GM19025 (cell line): ENCODE results near the gene MPO.

Experiments used
- ATAC-seq: cut with Tn5 transposase; IDR thresholded peaks from one replicate; pipeline ENCODE4 v1.9.1; 2021; ENCODE audit warnings: mild to moderate bottlenecking, low read depth, moderate library complexity; ENCODE audit not compliant: unreplicated experiment

Gene MPO

DNA sequence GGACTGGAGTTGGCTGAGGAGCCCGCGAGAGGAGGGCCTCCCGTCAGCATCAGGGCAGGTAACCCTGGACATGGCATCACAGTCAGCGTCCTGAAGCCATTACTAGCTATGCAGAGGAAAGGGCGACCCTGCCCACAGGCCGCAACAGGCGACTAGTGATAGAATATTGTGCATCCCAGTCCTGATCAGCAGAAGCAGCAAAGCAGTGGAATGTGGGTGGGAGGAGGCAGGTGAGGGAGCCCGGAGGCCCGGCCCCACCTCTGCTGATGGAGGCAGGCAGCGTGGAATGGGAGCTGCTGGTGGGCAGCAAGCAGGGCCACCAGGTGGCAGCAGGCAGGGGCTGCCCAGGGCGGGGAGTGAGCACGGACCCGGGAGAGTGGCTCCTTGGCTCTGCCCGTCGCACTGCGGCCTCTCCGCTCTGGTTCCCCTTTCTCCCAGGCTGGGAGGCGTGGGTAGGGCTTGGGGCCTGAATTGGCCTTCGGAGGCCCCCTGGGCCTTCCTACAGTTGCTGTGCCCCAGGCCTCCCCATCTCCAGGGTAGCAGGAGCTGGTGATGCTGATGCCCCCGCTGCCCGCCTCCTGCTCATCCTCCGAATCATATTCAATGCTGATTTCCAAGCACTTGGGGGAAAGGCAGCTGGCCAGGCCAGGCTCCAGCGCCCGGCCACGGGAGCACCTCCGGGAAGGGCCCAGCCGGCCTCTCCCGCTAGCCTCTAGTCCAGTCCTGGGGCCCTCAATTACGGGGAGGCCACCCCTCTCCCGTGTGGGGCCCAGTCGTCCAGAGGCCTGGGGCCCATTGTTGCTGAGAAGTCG lies 27.6 kb upstream of the MPO start:
- ATAC-seq = no peak

DNA sequence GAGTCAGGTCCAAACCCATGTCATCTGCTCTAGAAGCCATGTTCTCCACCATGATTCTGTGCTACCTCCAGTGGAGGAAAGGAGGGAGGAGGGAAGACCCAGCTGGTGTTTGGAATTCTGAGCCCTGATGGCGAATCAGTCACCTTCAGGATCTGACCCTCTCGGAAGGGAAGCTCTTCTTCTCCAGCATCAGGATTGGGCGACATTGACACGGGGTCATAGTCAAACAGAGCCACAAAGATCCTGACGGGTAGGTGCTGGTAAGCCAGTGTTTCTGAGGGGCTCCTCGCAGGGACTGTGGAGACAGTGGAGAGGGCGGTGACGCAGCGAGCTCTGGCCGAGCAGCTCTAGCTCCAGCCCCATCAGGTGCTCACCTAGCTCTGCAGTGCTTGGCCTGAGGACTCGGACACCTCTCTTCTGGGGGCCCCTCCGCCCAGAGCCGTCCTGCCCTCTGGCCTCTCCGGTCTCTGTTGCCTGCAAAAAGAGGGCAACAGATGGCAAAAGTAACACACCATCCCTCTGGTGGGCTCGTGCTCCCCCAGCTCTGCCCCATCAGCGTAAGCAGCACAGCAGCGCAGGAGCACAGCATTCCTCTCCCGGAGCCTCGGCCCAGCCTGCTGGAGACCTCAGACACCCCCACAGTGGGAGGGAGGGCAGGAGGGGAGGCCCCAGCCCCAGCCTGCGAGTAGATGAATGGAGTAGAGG lies 26.9 kb upstream of the MPO start:
- no peak for ATAC-seq

DNA sequence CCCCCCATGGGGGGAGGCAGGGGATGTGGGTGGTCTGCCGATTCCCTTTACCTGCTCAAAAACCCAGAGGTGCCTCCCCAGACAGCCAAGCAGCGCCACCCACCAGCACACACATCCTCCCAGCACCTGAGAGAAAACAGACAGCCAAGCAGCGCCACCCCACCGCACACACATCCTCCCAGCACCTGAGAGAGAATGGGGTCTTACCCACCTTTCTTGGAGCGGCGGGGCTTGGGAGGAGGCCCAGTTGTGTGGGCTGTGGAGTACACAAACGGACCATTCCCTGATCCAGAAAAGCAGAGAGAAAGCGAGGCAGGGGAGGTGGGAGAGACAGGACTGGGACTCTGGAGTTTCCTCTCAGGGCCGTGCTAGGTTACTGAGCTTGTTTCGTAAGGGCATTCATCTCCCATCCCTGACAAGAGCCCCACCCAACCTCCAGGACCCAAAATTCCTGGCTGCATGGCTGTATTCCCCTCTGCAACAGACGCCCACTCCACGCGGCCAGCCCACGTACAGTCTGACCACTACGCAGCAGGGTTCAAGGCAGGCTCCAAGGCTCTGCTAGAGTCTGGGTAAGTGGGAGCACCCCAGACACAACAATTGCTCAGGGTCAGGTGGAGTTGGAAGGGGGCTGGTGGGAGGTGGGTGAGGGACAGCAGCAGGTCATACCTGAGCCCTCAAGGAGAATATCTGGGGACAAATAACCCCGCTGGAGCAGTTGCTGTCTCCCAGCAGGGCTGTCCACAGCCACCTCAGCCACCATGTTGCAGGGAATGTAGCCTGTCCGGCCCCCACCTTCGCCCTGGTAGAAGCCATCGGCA lies 25.6 kb upstream of the MPO start:
- no peak for ATAC-seq

- ATAC-seq = no peak
These were observed 24.9 kb upstream of the MPO start for GRCh38 chr17:58305626-58306025.

GRCh38 chr17:58304750-58305486 lies 24.2 kb upstream of the MPO start:
- ATAC-seq = no peak

DNA sequence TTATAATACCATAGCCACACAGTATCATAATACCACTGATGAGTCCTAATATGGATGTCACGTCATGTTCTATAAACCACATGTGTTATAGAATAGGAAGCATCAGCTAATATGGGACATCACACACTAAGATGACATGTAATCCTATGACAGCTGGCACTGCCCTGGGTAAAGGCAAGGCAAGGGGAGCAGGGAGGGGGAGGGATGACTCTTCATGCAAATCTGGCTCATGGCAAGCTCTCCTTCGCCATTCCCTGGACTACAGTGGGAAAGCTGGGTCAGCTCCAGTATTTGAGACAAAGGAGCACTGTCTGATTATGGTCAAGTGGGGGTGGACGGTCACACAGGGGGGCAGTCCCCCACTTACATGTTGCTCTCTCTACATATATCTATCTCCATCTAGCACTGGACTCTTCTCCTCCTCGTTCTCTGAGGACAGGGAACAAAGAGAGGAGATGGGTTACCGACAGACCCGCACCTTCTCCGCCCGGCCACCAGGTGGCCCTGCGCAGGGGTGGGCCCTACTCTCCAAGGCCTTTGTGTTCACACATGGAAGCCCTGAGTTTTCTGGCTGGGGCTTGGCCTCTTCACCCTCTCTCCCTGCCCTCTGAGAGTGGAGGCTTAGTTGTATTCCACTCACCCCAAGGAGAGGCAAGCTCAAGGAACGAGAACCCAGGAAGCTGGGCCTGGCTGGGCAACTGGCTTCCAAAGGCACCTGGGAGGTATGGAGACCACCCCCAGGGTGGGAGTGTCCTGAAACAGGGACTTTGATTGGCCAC lies 23.4 kb upstream of the MPO start:
- no peak for ATAC-seq

DNA sequence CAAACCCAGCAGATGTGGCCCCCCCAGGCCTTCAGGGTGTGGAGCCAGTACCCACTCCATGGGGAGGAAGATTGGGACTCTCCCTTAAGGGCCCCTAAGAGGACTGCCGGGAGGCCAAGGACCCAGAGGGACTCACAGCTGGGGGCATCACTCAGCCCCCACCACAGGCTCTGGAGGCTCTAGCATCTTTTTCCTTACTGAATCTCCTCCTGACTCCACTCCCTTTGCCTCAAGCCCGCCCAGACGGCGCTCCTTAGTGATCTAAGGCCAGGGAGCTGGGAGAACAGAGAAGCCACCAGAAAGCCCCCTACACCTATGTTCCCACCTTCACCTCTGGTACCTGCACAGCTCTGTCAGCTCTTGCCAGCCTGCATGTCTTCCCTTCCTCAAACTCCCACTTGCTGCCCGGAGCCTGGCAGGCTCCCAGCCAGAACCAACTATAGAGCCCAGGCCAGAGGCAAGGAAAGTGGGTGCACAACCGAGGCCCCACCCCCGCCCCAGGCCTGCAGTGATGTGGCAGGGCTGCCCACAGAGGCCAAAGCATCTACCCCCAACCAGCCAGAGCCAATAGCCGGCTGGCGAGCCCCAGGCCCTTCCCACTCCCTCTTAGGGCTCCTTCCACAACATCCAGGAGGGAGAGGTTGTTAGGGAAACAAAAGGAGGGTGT lies 22.3 kb upstream of the MPO start:
- no peak for ATAC-seq

DNA sequence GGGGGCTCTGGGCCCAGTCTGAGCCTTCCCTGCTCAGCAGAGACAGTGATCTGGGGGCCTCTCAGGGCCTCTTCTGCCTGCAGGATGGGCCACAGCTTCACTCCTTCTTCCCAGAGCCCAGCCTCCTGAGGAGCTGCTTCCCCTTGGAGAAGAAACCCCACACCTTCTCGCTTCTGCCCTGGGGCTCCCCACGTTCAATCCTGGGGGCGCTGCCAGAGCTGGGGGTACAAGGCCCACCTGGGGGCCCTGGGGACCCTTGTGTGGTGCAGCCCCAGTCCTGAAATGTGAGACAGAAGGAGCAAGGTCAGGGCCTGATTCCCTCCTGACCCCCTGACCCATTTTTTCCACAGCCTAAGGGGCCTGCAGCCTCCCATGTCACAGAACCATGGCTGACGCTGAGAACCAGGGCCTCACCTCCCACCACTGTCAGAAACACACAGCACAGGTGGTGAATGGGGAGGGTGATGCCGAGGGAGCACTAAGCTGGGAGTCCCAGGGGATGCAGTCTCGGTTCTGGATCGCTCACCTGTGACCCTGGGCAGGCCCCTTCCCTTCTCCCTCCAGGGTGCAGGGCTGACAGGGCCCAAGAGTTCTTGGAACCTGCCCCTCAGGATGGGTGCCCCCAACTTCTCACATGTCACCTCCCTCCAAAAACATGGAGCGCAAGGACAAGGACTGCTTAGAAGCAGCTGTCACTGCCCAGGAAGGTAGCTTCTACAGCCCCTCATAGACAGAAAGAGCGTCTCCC lies 21.6 kb upstream of the MPO start:
- no peak for ATAC-seq

- ATAC-seq = no peak
These were observed 20.9 kb upstream of the MPO start for GRCh38 chr17:58301504-58302150.

DNA sequence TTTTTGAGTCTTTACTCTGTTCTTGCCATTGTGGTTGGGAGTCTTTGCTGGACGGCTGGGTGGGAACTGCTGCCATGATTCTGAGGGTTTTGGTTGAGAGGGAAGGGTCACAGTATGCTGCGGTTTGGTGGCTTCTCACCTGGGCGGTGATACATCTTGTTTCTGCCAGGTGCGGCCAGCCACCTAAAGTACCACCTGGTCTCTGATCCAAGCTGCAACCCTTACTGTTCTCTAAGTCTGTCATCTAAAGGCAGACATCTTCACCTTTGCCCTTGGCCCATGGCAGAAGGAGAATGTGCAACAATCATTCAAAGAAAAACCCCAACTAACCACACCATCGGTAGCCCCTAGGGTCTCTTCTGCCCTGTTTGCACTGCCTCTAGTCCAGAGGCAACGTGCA lies 19.6 kb upstream of the MPO start:
- ATAC-seq = no peak

DNA sequence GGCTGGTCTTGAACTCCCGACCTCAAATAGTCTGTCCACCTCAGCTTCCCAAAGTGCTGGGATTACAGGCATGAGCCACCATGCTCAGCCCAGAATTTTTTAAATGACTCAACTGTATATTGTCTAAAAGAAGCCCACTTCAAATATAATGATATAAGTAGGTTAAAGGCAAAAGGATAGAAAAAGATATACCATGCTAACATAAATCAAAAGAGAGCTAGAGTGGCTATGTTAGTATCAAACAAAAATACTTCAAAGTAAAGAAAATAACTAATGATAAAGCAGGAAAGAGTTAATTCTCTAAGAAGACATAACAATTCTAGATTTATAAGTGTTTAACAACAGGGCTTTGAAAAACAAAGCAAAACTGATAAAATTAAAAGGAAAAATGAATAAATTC lies 13.3 kb upstream of the MPO start:
- no peak for ATAC-seq

DNA sequence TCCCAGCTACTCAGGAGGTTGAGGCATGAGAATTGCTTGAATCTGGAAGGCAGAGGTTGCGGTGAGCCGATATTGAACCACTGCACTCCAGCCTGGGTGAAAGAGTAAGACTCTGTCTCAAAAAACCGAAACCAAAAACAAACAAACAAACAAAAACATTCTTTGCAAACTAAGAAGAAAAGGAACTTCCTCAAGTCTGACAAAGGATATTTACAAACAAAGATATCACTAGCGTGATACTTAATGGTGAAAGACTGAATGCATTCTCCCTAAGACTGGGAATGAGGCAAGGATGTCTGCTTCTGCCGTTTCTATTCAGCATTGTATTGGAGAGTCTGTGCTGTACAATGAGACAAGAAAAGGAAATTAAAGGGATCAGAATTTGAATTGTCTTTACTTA lies 10.5 kb upstream of the MPO start:
- ATAC-seq = no peak

- no peak for ATAC-seq
These were observed 9.1 kb upstream of the MPO start for GRCh38 chr17:58289869-58290268.

- ATAC-seq = no peak
These were observed 4.7 kb upstream of the MPO start for GRCh38 chr17:58285422-58285810.

- no peak for ATAC-seq
These were observed 4.1 kb upstream of the MPO start for GRCh38 chr17:58284613-58285421.

DNA sequence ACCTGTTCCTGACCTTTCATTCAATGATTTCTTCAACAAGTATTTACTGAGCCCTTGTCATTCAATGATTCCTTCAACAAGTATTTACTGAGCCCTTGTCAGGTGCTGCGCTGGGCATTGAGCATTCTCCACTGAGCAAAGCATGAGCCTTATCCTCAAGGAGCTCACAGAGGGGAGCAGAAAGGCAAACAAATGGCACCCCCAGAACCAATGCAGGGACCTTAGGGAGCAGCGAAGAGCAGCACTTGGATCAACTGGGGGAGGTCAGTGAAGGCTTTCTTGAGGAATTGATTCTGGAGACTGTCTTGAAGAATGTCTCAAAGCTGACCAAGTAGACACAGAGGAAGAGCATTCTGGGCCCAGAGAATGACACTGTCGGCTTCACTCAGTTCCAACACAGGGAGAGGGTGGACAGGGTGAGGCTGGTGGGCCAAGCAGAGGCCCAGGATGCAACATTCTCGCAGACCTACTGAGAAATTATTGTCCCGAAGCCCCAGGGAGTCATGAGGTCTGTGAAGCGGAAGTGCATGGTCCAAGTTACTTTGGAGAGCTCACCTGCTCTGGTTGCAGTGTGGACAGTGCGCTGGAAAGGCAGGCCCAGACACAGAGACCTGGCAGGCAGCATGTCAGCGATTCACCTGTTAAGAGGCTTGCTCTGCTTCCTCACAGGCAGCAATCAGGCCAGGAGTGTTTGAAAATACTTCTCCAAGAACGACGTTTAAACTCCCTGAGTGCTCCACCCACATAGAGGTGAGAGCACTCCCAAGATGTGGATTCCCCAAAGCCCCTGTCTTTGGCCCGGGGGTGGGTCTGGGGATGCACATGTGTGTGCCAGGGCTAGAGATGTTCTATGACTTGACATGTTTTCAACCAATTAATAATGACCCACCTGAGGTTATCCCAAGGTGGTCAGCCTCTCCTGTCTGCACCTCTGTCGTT lies 3.2 kb upstream of the MPO start:
- no peak for ATAC-seq
